Epithelial cell of prostate (primary cell): ENCODE data around the gene MAGT1.
"Not testable (repeated sequence)": the region's sequence is repeated elsewhere in the genome, so short reads cannot be mapped to it uniquely, and the experiment has no call there.

ENCODE experiments used
- DNase-seq: peaks from one replicate; pipeline ENCODE4 v3.0.0-alpha.2; 2011; ENCODE audit warnings: low read depth, low spot score
- H3K27ac ChIP-seq: fragments of 450-650 bp; 2 replicates; pipeline ENCODE4 v1.5.1; 2017; ENCODE audit warnings: mild to moderate bottlenecking

The MAGT1 gene

GRCh38 chrX:77881418-77881817 is 13.8 kb downstream of the MAGT1 start:
- H3K27ac ChIP-seq, DNase-seq: not testable (repeated sequence)

GRCh38 chrX:77875372-77875771 is 19.9 kb downstream of the MAGT1 start:
- no peak overlapping the region for H3K27ac ChIP-seq
- DNase-seq: no peak

- not testable (repeated sequence) for DNase-seq, H3K27ac ChIP-seq
Measured at GRCh38 chrX:77831544-77831943, 63.7 kb downstream of the MAGT1 start.

- not testable (repeated sequence) for DNase-seq, H3K27ac ChIP-seq
Measured at GRCh38 chrX:77821989-77822388, 73.2 kb downstream of the MAGT1 start.

- DNase-seq: no peak
- no peak overlapping the region for H3K27ac ChIP-seq
Measured at GRCh38 chrX:77820091-77820727, 75.0 kb downstream of the MAGT1 start.

GRCh38 chrX:77814210-77814609 is 81.0 kb downstream of the MAGT1 start:
- H3K27ac ChIP-seq: no peak overlapping the region
- DNase-seq: no peak

- no peak for DNase-seq
- H3K27ac ChIP-seq: no peak overlapping the region
Measured at GRCh38 chrX:77802201-77802600, 93.0 kb downstream of the MAGT1 start.

GRCh38 chrX:77795124-77795523 is 100.1 kb downstream of the MAGT1 start:
- DNase-seq: no peak
- H3K27ac ChIP-seq: no peak overlapping the region

GRCh38 chrX:77793946-77794345 is 101.3 kb downstream of the MAGT1 start:
- peak; percentile 14 for DNase-seq
- no peak overlapping the region for H3K27ac ChIP-seq

- no peak overlapping the region for H3K27ac ChIP-seq
- DNase-seq: no peak
Measured at GRCh38 chrX:77788050-77788449, 107.2 kb downstream of the MAGT1 start.

GRCh38 chrX:77786365-77786680 is 108.9 kb downstream of the MAGT1 start:
- peak overlapping the region; percentile 64 for H3K27ac ChIP-seq
- no peak for DNase-seq

- DNase-seq: no peak
- H3K27ac ChIP-seq: peak within 1 kb of the TSS; percentile 64
Measured at GRCh38 chrX:77785486-77786364, 109.5 kb downstream of the MAGT1 start, which contains the start of gene ATRX. TSS of gene ATRX (minus strand) at chrX:77786216. CDS start at chrX:77786001, 215 bp downstream.

- DNase-seq: no peak
- H3K27ac ChIP-seq: no peak overlapping the region
Measured at GRCh38 chrX:77779695-77780094, 115.5 kb downstream of the MAGT1 start.

- no peak overlapping the region for H3K27ac ChIP-seq
- DNase-seq: no peak
Measured at GRCh38 chrX:77776659-77777058, 118.6 kb downstream of the MAGT1 start.
